Parathyroid adenoma (tissue), 2 donors: ENCODE data around the gene KATNAL1.
A peak's percentile ranks its signal among the peaks of the same experiment; 100 is the strongest.

Experiments
- H2AFZ ChIP-seq: fragments of 300-600 bp; sonication (generic); one replicate; pipeline ENCODE4 v1.7.0; 2017; ENCODE audit warnings: antibody characterized with exemption, mild to moderate bottlenecking
- H3K27ac ChIP-seq: fragments of 300-600 bp; sonication (generic); one replicate; pipeline ENCODE4 v1.7.0; 2017
- H3K27me3 ChIP-seq: fragments of 300-600 bp; sonication (generic); one replicate; pipeline ENCODE4 v1.7.0; 2017; ENCODE audit warnings: low read length; ENCODE audit not compliant: control insufficient read depth, insufficient read depth
- H3K36me3 ChIP-seq: fragments of 300-600 bp; sonication (generic); one replicate; pipeline ENCODE4 v1.7.0; 2017; ENCODE audit warnings: low read length; ENCODE audit not compliant: control insufficient read depth, insufficient read depth
- H3K4me1 ChIP-seq: fragments of 300-600 bp; sonication (generic); one replicate; pipeline ENCODE4 v1.7.0; 2017; ENCODE audit warnings: control low read depth
- H3K4me2 ChIP-seq: fragments of 300-600 bp; sonication (generic); one replicate; pipeline ENCODE4 v1.7.0; 2017; ENCODE audit warnings: low read length
- H3K4me3 ChIP-seq: fragments of 300-600 bp; sonication (generic); one replicate; pipeline ENCODE4 v1.7.0; 2017; ENCODE audit warnings: low read depth, low read length
- H3K79me2 ChIP-seq: fragments of 300-600 bp; sonication (generic); one replicate; pipeline ENCODE4 v1.7.0; 2017; ENCODE audit warnings: control low read depth
- H3K9ac ChIP-seq: fragments of 300-600 bp; sonication (generic); one replicate; pipeline ENCODE4 v1.7.0; 2017; ENCODE audit warnings: mild to moderate bottlenecking
- H3K9me3 ChIP-seq: fragments of 300-600 bp; sonication (generic); one replicate; pipeline ENCODE4 v1.7.0; 2017; ENCODE audit warnings: low read length; ENCODE audit not compliant: control insufficient read depth
- TF ChIP-seq, protein P1 (sequence below): fragments of 300-600 bp; sonication (generic); IDR thresholded peaks from one replicate; pipeline ENCODE4 v1.7.0; 2017; ENCODE audit warnings: antibody characterized with exemption, mild to moderate bottlenecking
- donor health status: primary hyperparathyroidism.

Gene KATNAL1

DNA sequence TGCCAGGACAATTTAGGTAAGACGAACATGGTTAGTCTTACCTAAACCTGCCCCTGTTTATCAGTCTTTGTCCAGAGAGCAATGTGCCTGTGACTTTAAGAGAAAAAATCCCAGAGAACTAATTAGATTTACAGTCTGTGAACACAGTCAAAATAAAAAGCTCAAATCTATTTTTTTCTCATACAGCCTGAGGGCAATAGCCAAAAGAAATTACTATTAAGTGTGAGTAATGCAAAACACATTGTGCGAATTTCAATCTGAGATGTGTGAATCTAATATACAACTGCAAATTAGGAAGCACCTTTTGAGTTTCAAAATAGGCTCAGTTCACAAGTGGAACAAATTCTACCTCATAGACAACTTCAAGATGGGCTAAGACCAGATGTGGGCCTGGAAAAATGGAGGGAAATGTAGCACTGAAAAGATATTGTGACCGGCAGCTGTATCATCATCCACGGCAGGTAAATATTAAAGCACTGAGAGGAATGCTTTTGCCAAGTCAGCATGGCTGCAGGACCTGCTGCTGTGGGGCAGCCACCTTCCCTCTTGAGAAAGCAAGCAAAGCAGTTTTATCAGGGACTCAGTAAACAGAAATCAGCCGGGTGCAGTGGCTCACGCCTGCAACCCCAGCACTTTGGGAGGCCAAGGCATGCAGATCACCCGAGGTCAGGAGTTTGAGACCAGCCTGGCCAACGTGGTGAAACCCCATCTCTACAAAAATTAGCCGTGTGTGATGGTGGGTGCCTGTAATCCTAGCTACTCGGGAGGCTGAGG is 114.8 kb downstream of the KATNAL1 start:
- Histone ChIP-seq H3K9ac (no peak overlapping the region), H3K36me3 (no peaks in the 10 kb centered on the region), H3K79me2 (no peaks in the 10 kb centered on the region), H3K27me3 (no peaks in the 10 kb centered on the region), H3K27ac (no peak overlapping the region), H3K4me1 (no peaks in the 10 kb centered on the region), H3K4me2 (no peak overlapping the region), H2AFZ (peak overlapping the region; percentile 56), H3K4me3 (no peak overlapping the region), H3K9me3 (no peaks in the 10 kb centered on the region)
- TF ChIP-seq, protein P1, sequence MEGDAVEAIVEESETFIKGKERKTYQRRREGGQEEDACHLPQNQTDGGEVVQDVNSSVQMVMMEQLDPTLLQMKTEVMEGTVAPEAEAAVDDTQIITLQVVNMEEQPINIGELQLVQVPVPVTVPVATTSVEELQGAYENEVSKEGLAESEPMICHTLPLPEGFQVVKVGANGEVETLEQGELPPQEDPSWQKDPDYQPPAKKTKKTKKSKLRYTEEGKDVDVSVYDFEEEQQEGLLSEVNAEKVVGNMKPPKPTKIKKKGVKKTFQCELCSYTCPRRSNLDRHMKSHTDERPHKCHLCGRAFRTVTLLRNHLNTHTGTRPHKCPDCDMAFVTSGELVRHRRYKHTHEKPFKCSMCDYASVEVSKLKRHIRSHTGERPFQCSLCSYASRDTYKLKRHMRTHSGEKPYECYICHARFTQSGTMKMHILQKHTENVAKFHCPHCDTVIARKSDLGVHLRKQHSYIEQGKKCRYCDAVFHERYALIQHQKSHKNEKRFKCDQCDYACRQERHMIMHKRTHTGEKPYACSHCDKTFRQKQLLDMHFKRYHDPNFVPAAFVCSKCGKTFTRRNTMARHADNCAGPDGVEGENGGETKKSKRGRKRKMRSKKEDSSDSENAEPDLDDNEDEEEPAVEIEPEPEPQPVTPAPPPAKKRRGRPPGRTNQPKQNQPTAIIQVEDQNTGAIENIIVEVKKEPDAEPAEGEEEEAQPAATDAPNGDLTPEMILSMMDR = no peak

DNA sequence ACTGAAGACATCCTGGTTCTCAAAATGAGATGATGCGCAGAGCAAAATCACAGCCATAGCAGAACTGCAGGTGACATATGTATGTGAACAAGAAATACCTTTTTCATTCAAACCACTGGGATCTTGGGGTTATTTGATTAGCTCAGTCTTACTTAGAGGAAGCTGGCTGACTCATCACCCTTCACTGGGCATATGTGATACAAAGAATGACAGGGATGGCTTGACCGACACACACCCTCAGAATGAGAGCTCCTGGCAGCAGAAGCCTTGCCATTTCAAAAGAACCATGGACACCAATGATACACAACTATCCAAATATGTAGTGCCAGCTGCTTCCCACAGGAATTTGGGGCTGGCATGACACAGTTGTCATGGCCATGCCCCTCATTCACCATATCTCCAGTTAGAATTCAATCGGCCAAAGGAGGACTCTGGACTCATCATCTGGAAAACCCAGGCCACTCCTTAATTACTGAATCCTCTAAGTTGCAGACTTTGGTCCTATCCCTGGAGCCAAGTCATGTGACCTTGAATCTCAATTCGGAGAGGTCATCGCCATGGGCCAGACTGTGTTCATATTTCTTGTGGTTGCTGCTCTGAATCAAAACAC is 115.8 kb downstream of the KATNAL1 start:
- H2AFZ ChIP-seq = no peak overlapping the region
- H3K9ac ChIP-seq = no peak overlapping the region
- H3K36me3 ChIP-seq = no peaks in the 10 kb centered on the region
- H3K4me2 ChIP-seq = no peak overlapping the region
- H3K79me2 ChIP-seq = no peaks in the 10 kb centered on the region
- H3K9me3 ChIP-seq = no peaks in the 10 kb centered on the region
- TF ChIP-seq, protein P1 = no peak
- no peaks in the 10 kb centered on the region for H3K27me3 ChIP-seq
- H3K27ac ChIP-seq = no peak overlapping the region
- no peaks in the 10 kb centered on the region for H3K4me1 ChIP-seq
- H3K4me3 ChIP-seq = no peak overlapping the region

DNA sequence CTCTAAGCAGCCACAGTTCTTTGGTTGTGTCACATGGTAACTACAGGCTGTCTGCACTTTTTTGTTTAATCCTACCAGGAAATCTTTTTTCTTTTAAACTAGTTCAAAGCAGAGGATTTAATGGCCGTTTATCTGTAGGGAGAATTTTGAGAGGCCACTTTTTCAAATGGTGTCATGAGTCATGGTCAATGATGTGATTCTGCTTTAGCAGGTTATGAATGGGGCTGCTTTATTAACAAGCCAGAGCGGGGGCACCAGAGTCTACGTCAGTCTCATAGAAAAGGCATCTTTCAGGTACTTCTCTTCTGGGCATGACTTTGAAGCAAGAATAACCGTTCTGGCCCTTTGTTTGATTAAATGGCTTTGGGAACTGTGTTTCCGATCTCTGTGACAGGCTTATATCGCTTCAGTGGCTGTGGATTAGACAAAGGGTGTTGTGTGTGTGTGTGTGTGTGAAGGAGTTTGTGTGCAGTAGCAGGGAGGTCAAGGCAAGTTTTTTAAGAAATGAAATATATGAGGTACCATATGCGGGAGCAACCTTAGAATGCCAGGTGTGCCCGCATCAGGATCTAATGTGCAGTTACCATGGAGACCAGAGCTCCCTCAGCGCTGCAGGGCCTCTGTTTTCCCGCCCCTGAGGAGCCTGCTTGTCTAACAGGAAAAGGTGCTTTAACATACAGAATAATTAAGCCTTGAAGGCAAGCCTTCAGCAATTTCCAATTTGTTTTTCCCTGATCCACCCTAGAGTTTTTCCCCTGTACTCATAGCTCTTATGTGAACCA is 120.5 kb downstream of the KATNAL1 start:
- Histone ChIP-seq H3K36me3 (no peaks in the 10 kb centered on the region), H2AFZ (no peak overlapping the region), H3K9ac (no peak overlapping the region), H3K27me3 (no peaks in the 10 kb centered on the region), H3K79me2 (no peaks in the 10 kb centered on the region), H3K4me1 (no peaks in the 10 kb centered on the region), H3K4me3 (no peak overlapping the region), H3K4me2 (no peak overlapping the region), H3K27ac (no peak overlapping the region), H3K9me3 (no peaks in the 10 kb centered on the region)
- TF ChIP-seq, protein P1 = no peak

DNA sequence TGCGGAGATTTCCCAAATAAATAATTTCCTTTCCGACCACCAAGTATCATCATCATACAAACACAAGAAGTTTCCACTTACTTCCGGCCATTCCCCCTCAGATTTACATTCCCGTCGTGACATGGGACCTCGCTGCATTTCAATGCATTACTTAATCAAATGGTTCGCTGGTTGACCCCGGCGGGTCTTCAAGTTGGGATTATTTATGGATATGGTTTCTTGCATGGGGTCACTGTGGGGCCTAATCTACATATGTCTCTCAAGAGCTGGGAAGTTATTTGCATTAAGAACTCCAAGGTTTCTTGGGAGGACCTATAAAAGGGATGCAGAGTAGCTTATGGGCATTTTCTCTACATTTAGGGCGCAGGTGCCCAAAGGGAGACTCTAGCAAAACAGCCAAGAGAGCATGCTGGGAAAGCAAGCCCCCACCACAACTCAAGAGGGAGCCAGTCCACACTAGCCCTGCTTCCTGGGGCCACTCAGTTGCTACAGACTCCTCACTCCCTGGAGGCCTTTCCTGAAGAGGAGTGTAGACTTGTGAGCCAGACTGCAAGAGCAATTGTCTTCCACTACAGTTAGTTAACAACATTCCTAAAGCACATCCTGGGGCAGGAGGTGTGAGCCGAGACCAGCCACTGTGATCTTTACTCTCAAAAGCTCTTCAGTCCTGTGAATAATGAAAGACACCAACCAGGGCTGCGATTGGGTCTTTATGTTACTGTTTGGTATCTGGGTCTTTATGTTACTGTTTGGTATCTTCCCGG is 125.3 kb downstream of the KATNAL1 start:
- H3K4me1 ChIP-seq = no peaks in the 10 kb centered on the region
- no peak overlapping the region for H2AFZ ChIP-seq
- no peaks in the 10 kb centered on the region for H3K36me3 ChIP-seq
- TF ChIP-seq, protein P1 = no peak
- H3K27me3 ChIP-seq = no peaks in the 10 kb centered on the region
- no peaks in the 10 kb centered on the region for H3K9me3 ChIP-seq
- no peak overlapping the region for H3K4me2 ChIP-seq
- no peaks in the 10 kb centered on the region for H3K79me2 ChIP-seq
- H3K27ac ChIP-seq = no peak overlapping the region
- H3K4me3 ChIP-seq = no peak overlapping the region
- no peak overlapping the region for H3K9ac ChIP-seq
